CD8-positive, alpha-beta memory T cell (primary cell): ENCODE measurements around the gene PPM1L. TPM values are rescaled to one million over a fixed set of nuclear protein-coding genes. Genes with fewer than 3 reads are reported as not detected.

Experiments
- CTCF ChIA-PET: fragments of 350-600 bp; sonication (Branson Sonifier 250); formaldehyde crosslinking; loops from one replicate; lab custom pipeline; 2021; ENCODE audit warnings: antibody characterized with exemption; lab: Charles Lee
- POLR2A ChIA-PET: fragments of 350-600 bp; sonication (Branson Sonifier 250); formaldehyde crosslinking; loops from one replicate; lab custom pipeline; 2021; ENCODE audit warnings: antibody characterized with exemption; lab: Charles Lee
- DNase-seq, 5 donors: peaks; one replicate each; pipeline versions ENCODE4 v3.0.0 to v3.0.0-alpha.2; 2020 to 2022; ENCODE audit warnings: mixed read lengths in 1 of 5
- H3K27ac ChIP-seq: one replicate; pipeline ENCODE4 v1.7.0; 2013; ENCODE audit warnings: low read depth, mild to moderate bottlenecking, low read length, moderate library complexity
- H3K27me3 ChIP-seq: 2 replicates; pipeline ENCODE4 v1.7.0; 2013; ENCODE audit warnings: low read length, mild to moderate bottlenecking; ENCODE audit not compliant: insufficient read depth, poor library complexity, severe bottlenecking
- H3K36me3 ChIP-seq: 2 replicates; pipeline ENCODE4 v1.7.0; 2013; ENCODE audit warnings: mild to moderate bottlenecking, low read length, moderate library complexity; ENCODE audit not compliant: insufficient read depth
- H3K4me1 ChIP-seq: 2 replicates; pipeline ENCODE4 v1.7.0; 2013; ENCODE audit warnings: mild to moderate bottlenecking, low read length, moderate library complexity; ENCODE audit not compliant: insufficient read depth
- H3K4me3 ChIP-seq: 2 replicates; pipeline ENCODE4 v1.7.0; 2013; ENCODE audit warnings: mild to moderate bottlenecking, low read length
- H3K9me3 ChIP-seq: 2 replicates; pipeline ENCODE4 v1.7.0; 2013; ENCODE audit warnings: mild to moderate bottlenecking, low read length
- H3K27ac Mint-ChIP-seq, 8 donors: one replicate each; pipeline ENCODE4 v1.8.0; 2020 to 2021; ENCODE audit warnings: mixed read lengths in 8 of 8, mild to moderate bottlenecking in 6 of 8, inconsistent platforms in 3 of 8, moderate library complexity in 3 of 8
- H3K27me3 Mint-ChIP-seq, 2 donors: one replicate each; pipeline ENCODE4 v1.8.0; 2020 to 2021; ENCODE audit warnings: mixed read lengths in 2 of 2, mild to moderate bottlenecking in 1 of 2, moderate library complexity in 1 of 2
- H3K36me3 Mint-ChIP-seq, 3 donors: one replicate each; pipeline ENCODE4 v1.8.0; 2020 to 2021; ENCODE audit warnings: mixed read lengths in 3 of 3, inconsistent platforms in 1 of 3, mild to moderate bottlenecking in 1 of 3
- H3K4me1 Mint-ChIP-seq, 3 donors: one replicate each; pipeline ENCODE4 v1.8.0; 2020 to 2021; ENCODE audit warnings: mixed read lengths in 3 of 3, inconsistent platforms in 1 of 3, mild to moderate bottlenecking in 1 of 3
- H3K4me3 Mint-ChIP-seq, 7 donors: one replicate each; pipeline ENCODE4 v1.8.0; 2020 to 2021; ENCODE audit warnings: mixed read lengths in 7 of 7, mild to moderate bottlenecking in 6 of 7, moderate library complexity in 4 of 7, inconsistent platforms in 2 of 7
- H3K9me3 Mint-ChIP-seq, 5 donors: one replicate each; pipeline ENCODE4 v1.8.0; 2020 to 2022; ENCODE audit warnings: mixed read lengths in 5 of 5, mild to moderate bottlenecking in 3 of 5, moderate library complexity in 2 of 5, inconsistent platforms in 1 of 5
- polyA plus RNA-seq: library from polyadenylated mRNA; unstranded; fragments of 300-500 nt; fragmentation: Illumina TruSeq; gene quantifications from one replicate; pipeline ENCODE4 v1.2.3, GENCODE V29; 2021
- total RNA-seq, 2 experiments: library from RNA; stranded (reverse); gene quantifications; one replicate each; pipeline ENCODE4 v1.2.3, GENCODE V29; 2021

PPM1L gene
- total and polyA plus RNA-seq, 3 experiments from 2014 or later = 1.3 to 4.4 (median 3.8) TPM

- Histone ChIP-seq H3K27me3 (no peaks in the 10 kb centered on the region), H3K27ac (no peak overlapping the region), H3K4me3 (no peak overlapping the region), H3K9me3 (no peaks in the 10 kb centered on the region), H3K4me1 (no peaks in the 10 kb centered on the region), H3K36me3 (no peaks in the 10 kb centered on the region)
- H3K4me1 Mint-ChIP-seq = no peaks in the 10 kb centered on the region
- H3K27ac Mint-ChIP-seq = no peak overlapping the region
- H3K27me3 Mint-ChIP-seq = peaks cover 6 to 37% of the 10 kb centered on the region in 2 donors
- no peaks in the 10 kb centered on the region for H3K36me3 Mint-ChIP-seq
- CTCF ChIA-PET = no interaction called here
- POLR2A ChIA-PET = no interaction called here
- no peak overlapping the region for H3K4me3 Mint-ChIP-seq
- no peak for DNase-seq
- no peaks in the 10 kb centered on the region for H3K9me3 Mint-ChIP-seq
Observed at GRCh38 chr3:160725338-160725737, 30.7 kb upstream of the PPM1L start.

DNA sequence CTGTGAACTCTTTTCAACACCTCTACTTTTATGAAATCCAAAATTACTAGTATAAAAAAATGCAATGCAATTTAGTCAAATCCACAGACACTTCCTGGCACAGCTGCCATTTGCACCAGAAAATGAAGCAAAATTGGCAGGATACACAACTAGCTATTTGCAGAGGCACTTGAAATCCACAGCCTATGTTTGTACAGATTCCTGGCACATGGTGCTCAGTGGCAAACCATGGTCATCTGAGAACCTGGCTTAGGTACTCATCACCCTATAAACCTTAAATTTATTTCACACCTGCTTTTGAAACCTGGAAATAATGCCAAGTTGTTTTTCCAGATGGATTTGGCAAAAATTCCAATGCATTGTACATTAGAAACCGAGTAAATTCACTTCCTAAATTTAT, 20.2 kb upstream of the PPM1L start:
- H3K36me3 Mint-ChIP-seq = no peaks in the 10 kb centered on the region
- no peaks in the 10 kb centered on the region for H3K36me3 ChIP-seq
- H3K4me3 Mint-ChIP-seq = no peak overlapping the region
- peaks cover 6 to 17% of the 10 kb centered on the region in 2 donors for H3K27me3 Mint-ChIP-seq
- H3K4me1 Mint-ChIP-seq = no peaks in the 10 kb centered on the region
- no peak overlapping the region for H3K4me3 ChIP-seq
- ChIA-PET POLR2A (no interaction called here), CTCF (no interaction called here)
- H3K9me3 ChIP-seq = no peaks in the 10 kb centered on the region
- no peaks in the 10 kb centered on the region for H3K4me1 ChIP-seq
- H3K9me3 Mint-ChIP-seq = no peaks in the 10 kb centered on the region
- no peaks in the 10 kb centered on the region for H3K27me3 ChIP-seq
- H3K27ac Mint-ChIP-seq = no peak overlapping the region
- no peak overlapping the region for H3K27ac ChIP-seq
- DNase-seq = no peak

- Histone ChIP-seq H3K9me3 (no peaks in the 10 kb centered on the region), H3K4me3 (no peak overlapping the region), H3K27ac (no peak overlapping the region), H3K27me3 (no peaks in the 10 kb centered on the region), H3K36me3 (no peaks in the 10 kb centered on the region), H3K4me1 (no peaks in the 10 kb centered on the region)
- Mint-ChIP-seq H3K9me3 (no peaks in the 10 kb centered on the region), H3K36me3 (no peaks in the 10 kb centered on the region), H3K27me3 (peaks cover 6 to 35% of the 10 kb centered on the region in 2 donors), H3K4me3 (no peak overlapping the region), H3K27ac (no peak overlapping the region), H3K4me1 (no peaks in the 10 kb centered on the region)
- ChIA-PET POLR2A (no interaction called here), CTCF (no interaction called here)
- no peak for DNase-seq
Observed at GRCh38 chr3:160738048-160738447, 18.0 kb upstream of the PPM1L start.

DNA sequence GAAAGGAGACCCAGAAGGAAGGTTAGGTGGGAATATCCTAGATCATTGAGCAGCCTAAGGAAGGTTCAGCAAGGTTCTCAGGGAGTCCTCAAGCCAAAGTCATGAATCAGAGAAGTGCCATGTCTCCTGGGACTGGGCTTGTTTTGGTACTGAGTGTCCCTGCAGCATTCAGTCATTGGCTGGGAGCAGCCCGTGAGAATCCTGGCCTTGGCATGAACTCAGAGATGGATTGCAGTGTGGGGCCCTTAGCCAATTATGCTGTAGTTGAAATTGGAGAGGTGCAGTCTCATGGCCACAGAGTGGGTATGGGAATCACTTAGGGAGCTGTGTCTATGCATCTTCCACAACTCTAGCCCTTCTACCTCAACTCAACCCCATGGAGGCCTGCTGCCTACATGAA, 17.0 kb upstream of the PPM1L start:
- ChIA-PET POLR2A (no interaction called here), CTCF (no interaction called here)
- no peak overlapping the region for H3K27ac ChIP-seq
- no peak overlapping the region for H3K4me3 ChIP-seq
- no peaks in the 10 kb centered on the region for H3K36me3 ChIP-seq
- H3K9me3 ChIP-seq = no peaks in the 10 kb centered on the region
- H3K36me3 Mint-ChIP-seq = no peaks in the 10 kb centered on the region
- no peaks in the 10 kb centered on the region for H3K9me3 Mint-ChIP-seq
- peaks cover 7 to 46% of the 10 kb centered on the region in 2 donors for H3K27me3 Mint-ChIP-seq
- no peak overlapping the region for H3K27ac Mint-ChIP-seq
- no peaks in the 10 kb centered on the region for H3K27me3 ChIP-seq
- DNase-seq = no peak
- H3K4me3 Mint-ChIP-seq = no peak overlapping the region
- no peaks in the 10 kb centered on the region for H3K4me1 ChIP-seq
- H3K4me1 Mint-ChIP-seq = no peaks in the 10 kb centered on the region

GRCh38 chr3:160746976-160747375, 9.1 kb upstream of the PPM1L start:
- Histone ChIP-seq H3K36me3 (no peaks in the 10 kb centered on the region), H3K9me3 (no peaks in the 10 kb centered on the region), H3K27ac (no peak overlapping the region), H3K27me3 (no peaks in the 10 kb centered on the region), H3K4me3 (no peak overlapping the region), H3K4me1 (no peaks in the 10 kb centered on the region)
- Mint-ChIP-seq H3K36me3 (no peaks in the 10 kb centered on the region), H3K9me3 (no peaks in the 10 kb centered on the region), H3K27ac (no peak overlapping the region), H3K27me3 (peaks cover 9 to 44% of the 10 kb centered on the region in 2 donors), H3K4me3 (no peak overlapping the region), H3K4me1 (no peaks in the 10 kb centered on the region)
- CTCF ChIA-PET = no interaction called here
- POLR2A ChIA-PET = no interaction called here
- no peak for DNase-seq

GRCh38 chr3:160747422-160747821, 8.6 kb upstream of the PPM1L start:
- Histone ChIP-seq H3K4me3 (no peak overlapping the region), H3K9me3 (no peaks in the 10 kb centered on the region), H3K4me1 (no peaks in the 10 kb centered on the region), H3K36me3 (no peaks in the 10 kb centered on the region), H3K27me3 (no peaks in the 10 kb centered on the region), H3K27ac (no peak overlapping the region)
- H3K36me3 Mint-ChIP-seq = no peaks in the 10 kb centered on the region
- POLR2A ChIA-PET = no interaction called here
- DNase-seq = no peak
- H3K4me3 Mint-ChIP-seq = no peak overlapping the region
- no peak overlapping the region for H3K27ac Mint-ChIP-seq
- peaks cover 9 to 39% of the 10 kb centered on the region in 2 donors for H3K27me3 Mint-ChIP-seq
- no peaks in the 10 kb centered on the region for H3K4me1 Mint-ChIP-seq
- H3K9me3 Mint-ChIP-seq = no peaks in the 10 kb centered on the region
- CTCF ChIA-PET = no interaction called here

- Histone ChIP-seq H3K4me3 (no peak overlapping the region), H3K4me1 (no peaks in the 10 kb centered on the region), H3K9me3 (no peaks in the 10 kb centered on the region), H3K36me3 (no peaks in the 10 kb centered on the region), H3K27me3 (no peaks in the 10 kb centered on the region), H3K27ac (no peak overlapping the region)
- Mint-ChIP-seq H3K27ac (no peak overlapping the region), H3K36me3 (no peaks in the 10 kb centered on the region), H3K9me3 (no peaks in the 10 kb centered on the region), H3K4me3 (no peak overlapping the region), H3K4me1 (no peaks in the 10 kb centered on the region), H3K27me3 (peaks cover 9 to 31% of the 10 kb centered on the region in 2 donors)
- CTCF ChIA-PET = no interaction called here
- POLR2A ChIA-PET = no interaction called here
- no peak for DNase-seq
Observed at GRCh38 chr3:160748231-160748630, 7.8 kb upstream of the PPM1L start.

DNA sequence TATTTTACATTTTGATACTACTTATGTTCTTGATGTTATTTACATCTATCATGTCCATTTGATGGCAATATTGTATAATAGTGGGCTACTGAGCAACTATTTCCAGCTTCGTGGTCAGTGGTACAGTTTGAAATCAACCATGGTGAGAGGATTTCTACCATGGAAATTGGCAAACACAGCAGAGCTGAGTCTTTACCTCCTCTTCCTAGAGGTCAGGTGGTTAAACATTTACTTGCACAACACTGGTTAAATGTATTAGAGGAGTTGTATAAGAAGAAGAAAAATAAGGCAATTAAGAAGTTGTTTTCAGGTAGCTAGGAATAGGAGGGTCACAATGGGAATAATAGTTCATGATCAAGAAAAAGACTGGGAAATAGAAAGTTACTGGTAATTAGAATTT, 7.2 kb upstream of the PPM1L start:
- POLR2A ChIA-PET = no interaction called here
- Histone ChIP-seq H3K4me1 (peaks cover under 1% of the 10 kb centered on the region), H3K27me3 (no peaks in the 10 kb centered on the region), H3K27ac (no peak overlapping the region), H3K36me3 (no peaks in the 10 kb centered on the region), H3K9me3 (no peaks in the 10 kb centered on the region), H3K4me3 (no peak overlapping the region)
- Mint-ChIP-seq H3K27me3 (peaks cover 9 to 25% of the 10 kb centered on the region in 2 donors), H3K27ac (no peak overlapping the region), H3K36me3 (no peaks in the 10 kb centered on the region), H3K9me3 (no peaks in the 10 kb centered on the region), H3K4me3 (no peak overlapping the region), H3K4me1 (peaks cover 0 to 4% (median under 1%) of the 10 kb centered on the region in 3 donors)
- no peak for DNase-seq
- CTCF ChIA-PET = no interaction called here

- POLR2A ChIA-PET = interaction anchor here (1.0 to 2.1 kb wide), 3 partner anchors 189 to 477 kb away, joined by 3 to 10 read pairs (median 3); partner anchors contain the start of genes KPNA4 and TRIM59
- Mint-ChIP-seq H3K4me1 (peaks cover 26 to 37% (median 34%) of the 10 kb centered on the region in 3 donors), H3K9me3 (no peaks in the 10 kb centered on the region), H3K27ac (peak overlapping the region in 7 of 8 donors; percentile 31 to 97 (median 95)), H3K4me3 (peak overlapping the region; percentile 93 to 97 (median 96)), H3K27me3 (no peaks in the 10 kb centered on the region), H3K36me3 (peaks cover 0 to 9% (median 0%) of the 10 kb centered on the region in 3 donors)
- Histone ChIP-seq H3K9me3 (no peaks in the 10 kb centered on the region), H3K4me3 (peak overlapping the region; percentile 88), H3K4me1 (peaks cover 21% of the 10 kb centered on the region), H3K27me3 (peaks cover 5% of the 10 kb centered on the region), H3K27ac (no peak overlapping the region), H3K36me3 (no peaks in the 10 kb centered on the region)
- no peak for DNase-seq
- CTCF ChIA-PET = no interaction called here
Observed at GRCh38 chr3:160753953-160754352, 2.1 kb upstream of the PPM1L start.
